Right atrium auricular region (tissue), 2 donors: ENCODE data around the gene FAM13C. TPM values are rescaled to one million over a fixed set of nuclear protein-coding genes. Genes with fewer than 3 reads are reported as not detected.

Source experiments
- DNase-seq: peaks from one replicate; pipeline ENCODE4 v3.0.0-alpha.2; 2019; ENCODE audit warnings: low spot score
- H3K27ac ChIP-seq, 2 donors: fragments of 200-600 bp; sonication (generic); 1 replicate in 1 of 2; 2 replicates in 1 of 2; pipeline ENCODE4 v1.5.1; 2016 to 2019
- H3K27me3 ChIP-seq, 2 donors: fragments of 200-600 bp; sonication (generic); one replicate each; pipeline versions ENCODE4 v1.5.1 to v1.6.0; 2017 to 2019
- H3K36me3 ChIP-seq: fragments of 200-600 bp; sonication (generic); one replicate; pipeline ENCODE4 v1.5.1; 2016
- H3K4me1 ChIP-seq, 2 donors: fragments of 200-600 bp; sonication (generic); one replicate each; pipeline versions ENCODE4 v1.5.1 to v1.6.0; 2017 to 2019
- H3K4me3 ChIP-seq, 2 donors: fragments of 200-600 bp; sonication (generic); 1 replicate in 1 of 2; 2 replicates in 1 of 2; pipeline ENCODE4 v1.5.1; 2017 to 2019; ENCODE audit warnings: mild to moderate bottlenecking in 1 of 2, moderate library complexity in 1 of 2
- H3K9me3 ChIP-seq, 2 donors: fragments of 200-600 bp; sonication (generic); one replicate each; pipeline ENCODE4 v1.5.1; 2019
- CTCF ChIP-seq, 2 donors: fragments of 200-600 bp; sonication (generic); IDR thresholded peaks; one replicate each; pipeline ENCODE4 v1.5.1; 2019; ENCODE audit warnings: antibody characterized with exemption in 2 of 2
- total RNA-seq, 2 donors: library from RNA; depleted of rRNA; stranded (reverse); fragments of >200 nt; gene quantifications; one replicate each; pipeline ENCODE4 v1.1.0, GENCODE V29; 2016

Gene FAM13C
- total RNA-seq, 2 donors from 2014 or later, result 3.8 to 4.4 TPM

DNA sequence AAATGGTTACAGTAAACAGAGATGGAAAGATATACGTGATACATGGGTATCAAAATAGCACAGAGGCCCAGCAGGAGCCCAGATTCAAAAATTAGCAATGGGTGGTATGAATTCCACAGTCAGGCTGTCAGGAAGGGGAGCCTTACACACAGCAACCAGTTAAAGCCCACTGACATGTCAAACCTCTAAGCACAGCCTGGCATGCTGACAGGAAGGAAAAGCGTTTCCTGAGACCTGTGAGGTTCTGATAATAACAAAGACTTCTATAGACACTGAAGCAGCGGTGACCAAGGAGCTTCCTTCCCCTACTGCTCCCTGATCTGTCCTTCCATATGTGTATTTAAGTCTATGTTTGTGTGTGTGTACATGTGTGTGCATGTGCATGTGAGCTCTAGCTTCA, 96.0 kb downstream of the FAM13C start:
- Histone ChIP-seq H3K36me3 (peaks cover 5% of the 10 kb centered on the region), H3K27ac (no peak overlapping the region), H3K4me3 (no peak overlapping the region), H3K9me3 (no peaks in the 10 kb centered on the region), H3K4me1 (no peaks in the 10 kb centered on the region), H3K27me3 (no peaks in the 10 kb centered on the region)
- TF ChIP-seq CTCF (IDR thresholded peaks at IDR 0.05), result no peak
- no peak for DNase-seq

GRCh38 chr10:59265141-59265540, 97.2 kb downstream of the FAM13C start:
- TF ChIP-seq CTCF (IDR thresholded peaks at IDR 0.05), result no peak
- Histone ChIP-seq H3K27ac (no peak overlapping the region), H3K36me3 (peaks cover 5% of the 10 kb centered on the region)

GRCh38 chr10:59258890-59259289, 103.5 kb downstream of the FAM13C start:
- Histone ChIP-seq H3K9me3 (no peaks in the 10 kb centered on the region), H3K27me3 (no peaks in the 10 kb centered on the region), H3K27ac (no peak overlapping the region), H3K4me1 (no peaks in the 10 kb centered on the region), H3K4me3 (no peak overlapping the region), H3K36me3 (no peaks in the 10 kb centered on the region)
- DNase-seq, result no peak
- no peak for TF ChIP-seq CTCF (IDR thresholded peaks at IDR 0.05)

More at GRCh38 chr10:59265141-59265540, 97.2 kb downstream of the FAM13C start:
- Histone ChIP-seq H3K4me1 (no peaks in the 10 kb centered on the region), H3K4me3 (no peak overlapping the region), H3K27me3 (no peaks in the 10 kb centered on the region), H3K9me3 (no peaks in the 10 kb centered on the region)
- no peak for DNase-seq

DNA sequence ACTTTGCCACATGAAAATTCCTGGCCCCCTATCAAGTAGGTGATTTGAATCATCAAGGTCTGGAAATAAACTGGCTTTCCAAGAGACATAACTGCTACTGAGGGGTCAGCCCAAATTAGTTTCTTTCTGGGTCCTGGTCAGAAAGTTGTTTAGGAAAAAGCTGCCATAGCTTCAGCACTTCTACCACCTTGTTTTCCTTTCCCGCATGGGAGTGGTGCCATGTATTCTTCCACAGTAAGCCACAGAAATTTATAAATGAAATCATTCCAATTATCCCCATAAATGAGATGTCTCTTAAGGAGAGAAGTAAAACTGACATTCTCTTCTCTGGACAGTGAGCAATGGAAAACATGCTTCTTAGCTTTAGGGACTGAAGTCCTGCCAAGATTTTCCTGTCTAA, 105.1 kb downstream of the FAM13C start:
- Histone ChIP-seq H3K4me3 (no peak overlapping the region), H3K9me3 (no peaks in the 10 kb centered on the region), H3K27ac (no peak overlapping the region), H3K27me3 (no peaks in the 10 kb centered on the region), H3K36me3 (peaks cover 11% of the 10 kb centered on the region), H3K4me1 (no peaks in the 10 kb centered on the region)
- no peak for TF ChIP-seq CTCF (IDR thresholded peaks at IDR 0.05)
- DNase-seq, result no peak

- no peaks in the 10 kb centered on the region for H3K4me1 ChIP-seq
- no peak overlapping the region for H3K4me3 ChIP-seq
- H3K27me3 ChIP-seq, result no peaks in the 10 kb centered on the region
- peaks cover 17% of the 10 kb centered on the region for H3K36me3 ChIP-seq
- no peaks in the 10 kb centered on the region for H3K9me3 ChIP-seq
- TF ChIP-seq CTCF (IDR thresholded peaks at IDR 0.05), result no peak
- no peak overlapping the region for H3K27ac ChIP-seq
- DNase-seq, result no peak
These were observed 106.9 kb downstream of the FAM13C start for GRCh38 chr10:59255463-59255862.

DNA sequence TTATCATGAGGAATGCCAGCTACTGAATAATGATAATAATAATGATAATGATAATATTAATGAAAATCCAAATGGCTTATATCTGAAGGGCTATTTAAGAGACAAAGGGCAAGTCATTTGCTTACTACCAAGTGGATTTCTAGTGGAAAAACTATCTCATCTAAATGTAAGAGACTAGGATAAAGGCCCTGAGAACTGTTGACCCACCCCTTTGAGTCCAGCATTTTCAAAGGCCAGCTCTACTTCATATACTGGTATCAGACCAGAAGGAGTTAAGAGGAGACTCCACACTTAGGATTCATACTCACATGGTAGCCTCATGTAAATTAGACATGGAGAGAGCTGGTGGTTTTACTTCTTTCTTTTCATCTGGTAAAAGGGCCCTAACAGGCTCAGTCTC, 109.9 kb downstream of the FAM13C start:
- Histone ChIP-seq H3K4me1 (no peaks in the 10 kb centered on the region), H3K9me3 (no peaks in the 10 kb centered on the region), H3K36me3 (peaks cover 17% of the 10 kb centered on the region), H3K4me3 (no peak overlapping the region), H3K27me3 (no peaks in the 10 kb centered on the region), H3K27ac (no peak overlapping the region)
- no peak for TF ChIP-seq CTCF (IDR thresholded peaks at IDR 0.05)
- DNase-seq, result no peak
